Stimulated activated effector memory CD8-positive, alpha-beta T cell treated with anti-CD3 and anti-CD28 coated beads, Interleukin-12 subunit alpha, Interleukin-12 subunit beta, amount 100 ng/mL, for 72 hours (primary cell): ENCODE data around the gene TMEM185B.
"Not testable (repeated sequence)": the region's sequence is repeated elsewhere in the genome, so short reads cannot be mapped to it uniquely, and the experiment has no call there.

Source experiments
- ATAC-seq: fragments of 150-1000 bp; cut with Tn5 transposase; 2 replicates; pipeline ENCODE4 v1.10.0; 2021
- DNase-seq, 2 donors: peaks; one replicate each; pipeline ENCODE4 v3.0.0; 2021 to 2022; ENCODE audit warnings: low spot score in 2 of 2
- H3K27ac Mint-ChIP-seq: one replicate; pipeline ENCODE4 v1.8.0; 2022; ENCODE audit warnings: mild to moderate bottlenecking, mixed read lengths
- H3K36me3 Mint-ChIP-seq: one replicate; pipeline ENCODE4 v1.8.0; 2022; ENCODE audit warnings: mild to moderate bottlenecking, mixed read lengths
- H3K4me1 Mint-ChIP-seq: one replicate; pipeline ENCODE4 v1.8.0; 2022; ENCODE audit warnings: mixed read lengths
- H3K4me3 Mint-ChIP-seq: one replicate; pipeline ENCODE4 v1.8.0; 2022; ENCODE audit warnings: mild to moderate bottlenecking, mixed read lengths
- H3K9me3 Mint-ChIP-seq: one replicate; pipeline ENCODE4 v1.8.0; 2022; ENCODE audit warnings: mixed read lengths

TMEM185B gene

DNA sequence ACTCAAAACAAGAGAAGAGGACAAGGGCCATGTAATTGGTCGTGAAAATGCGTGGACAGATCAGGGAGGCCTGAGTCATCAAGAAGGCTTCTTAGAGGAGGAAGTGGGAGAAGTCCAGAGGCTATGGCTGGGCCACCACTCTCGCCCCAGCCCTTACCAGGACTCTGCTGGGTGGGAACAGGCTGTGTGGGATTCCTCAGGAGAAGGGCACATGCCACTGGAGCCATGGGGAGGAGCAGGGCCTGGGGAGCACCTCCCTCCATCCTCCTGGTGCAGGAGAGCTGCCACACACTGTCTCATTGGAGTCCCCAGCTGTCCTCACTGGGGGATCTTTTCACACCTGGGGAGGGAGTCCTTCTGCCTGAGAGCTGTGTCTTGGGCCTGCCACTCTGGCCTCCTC is 20.0 kb upstream of the TMEM185B start:
- DNase-seq: no peak
- Mint-ChIP-seq H3K4me3 (no peak overlapping the region), H3K4me1 (peaks cover 18% of the 10 kb centered on the region), H3K27ac (peak overlapping the region; percentile 38), H3K9me3 (no peaks in the 10 kb centered on the region), H3K36me3 (no peaks in the 10 kb centered on the region)
- no peak for ATAC-seq

DNA sequence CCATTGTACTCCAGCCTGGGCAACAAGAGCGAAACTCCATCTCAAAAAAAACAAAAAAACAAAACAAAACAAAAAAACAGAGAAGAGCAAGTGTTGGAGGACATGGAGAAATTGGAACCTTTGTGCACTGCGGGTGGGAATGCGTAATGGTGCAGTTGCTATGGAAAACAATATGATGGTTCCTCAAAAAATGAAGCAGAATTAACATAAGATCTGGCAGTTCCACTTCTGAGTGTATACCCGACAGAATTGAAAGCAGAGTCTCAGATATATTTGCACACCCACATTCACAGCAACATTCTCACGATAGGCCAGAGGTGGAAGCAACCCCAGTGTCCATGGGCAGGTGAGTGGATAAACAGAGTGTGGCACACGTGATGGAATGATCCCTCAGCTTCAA is 18.5 kb upstream of the TMEM185B start:
- DNase-seq (no peak), ATAC-seq (no peak)
- Mint-ChIP-seq H3K9me3 (no peaks in the 10 kb centered on the region), H3K4me1 (peaks cover 20% of the 10 kb centered on the region), H3K27ac (no peak overlapping the region), H3K4me3 (no peak overlapping the region), H3K36me3 (no peaks in the 10 kb centered on the region)

- Mint-ChIP-seq H3K4me3 (no peak overlapping the region), H3K36me3 (no peaks in the 10 kb centered on the region), H3K27ac (no peak overlapping the region), H3K4me1 (peaks cover 15% of the 10 kb centered on the region), H3K9me3 (no peaks in the 10 kb centered on the region)
- ATAC-seq (no peak), DNase-seq (no peak)
These were observed 17.8 kb upstream of the TMEM185B start for GRCh38 chr2:120240901-120241429.

DNA sequence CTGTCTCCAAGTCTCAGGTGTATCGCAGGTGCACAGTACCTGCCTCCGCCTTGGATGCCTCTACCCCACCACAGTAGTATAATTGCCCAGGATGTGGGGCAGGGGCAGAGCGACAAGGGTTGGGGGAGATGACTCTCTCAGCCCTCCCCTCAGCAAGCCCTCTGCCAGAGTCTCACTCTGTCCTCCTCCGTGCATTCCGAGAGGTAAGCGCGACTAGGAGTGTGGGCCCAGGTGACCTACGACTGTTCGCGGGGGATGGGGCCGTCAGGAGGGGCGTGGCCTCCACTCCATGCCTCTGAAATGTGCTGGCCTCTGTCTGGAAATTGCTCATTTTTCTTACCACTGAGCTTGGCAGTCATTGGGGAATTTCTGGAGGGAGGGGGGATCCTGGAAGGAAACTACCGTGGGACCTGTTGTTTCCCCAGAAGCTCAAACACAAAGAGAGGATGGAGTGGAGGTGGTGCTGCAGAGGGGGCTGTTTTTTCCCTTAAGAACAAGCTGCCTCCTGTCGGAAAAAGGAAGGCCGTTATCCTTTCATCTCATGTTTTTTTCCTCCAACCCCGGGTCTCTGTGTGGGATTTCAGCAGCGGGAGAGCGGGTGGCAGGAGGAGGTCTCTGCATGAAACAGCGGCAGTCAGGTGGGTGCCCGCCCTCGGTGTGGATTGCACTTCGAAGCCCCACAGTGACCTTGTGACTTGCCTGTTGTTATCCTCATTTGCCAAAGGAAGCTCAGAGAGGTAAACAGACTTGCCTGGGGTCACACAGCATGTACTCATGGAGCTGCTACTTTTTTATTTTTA is 16.5 kb upstream of the TMEM185B start:
- Mint-ChIP-seq H3K9me3 (no peaks in the 10 kb centered on the region), H3K4me3 (no peak overlapping the region), H3K4me1 (peaks cover 15% of the 10 kb centered on the region), H3K36me3 (no peaks in the 10 kb centered on the region), H3K27ac (no peak overlapping the region)
- peak; percentile 5 for ATAC-seq
- no peak for DNase-seq

- no peak for DNase-seq
- H3K36me3 Mint-ChIP-seq: no peaks in the 10 kb centered on the region
- no peak overlapping the region for H3K4me3 Mint-ChIP-seq
- ATAC-seq: peak; percentile 15
- no peaks in the 10 kb centered on the region for H3K9me3 Mint-ChIP-seq
- peak overlapping the region; percentile 7 for H3K27ac Mint-ChIP-seq
- H3K4me1 Mint-ChIP-seq: peaks cover 15% of the 10 kb centered on the region
These were observed 15.7 kb upstream of the TMEM185B start for GRCh38 chr2:120238728-120239487.

DNA sequence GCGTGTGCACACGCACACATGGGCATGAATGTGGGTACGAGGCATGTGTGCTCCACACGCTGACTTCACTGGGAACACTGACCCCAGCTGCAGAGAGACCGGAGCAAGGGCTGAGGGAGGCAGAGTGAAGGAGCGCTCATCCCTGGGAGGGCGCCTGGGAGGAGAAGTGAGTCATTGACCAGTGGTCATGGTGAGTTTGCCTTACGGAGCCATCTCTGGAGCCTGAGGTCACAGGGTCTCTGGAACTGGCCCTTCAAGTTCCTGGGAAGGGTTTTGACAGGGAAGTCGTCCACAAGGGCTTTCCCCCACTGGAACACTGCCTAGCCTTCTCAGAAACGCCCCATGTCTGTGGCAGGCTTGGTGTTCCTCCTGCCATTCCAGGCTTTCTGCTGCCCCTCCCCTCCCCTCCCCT is 14.3 kb upstream of the TMEM185B start:
- peaks cover 26% of the 10 kb centered on the region for H3K4me1 Mint-ChIP-seq
- H3K27ac Mint-ChIP-seq: peak overlapping the region; percentile 82
- H3K36me3 Mint-ChIP-seq: peaks cover 6% of the 10 kb centered on the region
- H3K9me3 Mint-ChIP-seq: no peaks in the 10 kb centered on the region
- no peak overlapping the region for H3K4me3 Mint-ChIP-seq
- ATAC-seq (no peak), DNase-seq (no peak)

DNA sequence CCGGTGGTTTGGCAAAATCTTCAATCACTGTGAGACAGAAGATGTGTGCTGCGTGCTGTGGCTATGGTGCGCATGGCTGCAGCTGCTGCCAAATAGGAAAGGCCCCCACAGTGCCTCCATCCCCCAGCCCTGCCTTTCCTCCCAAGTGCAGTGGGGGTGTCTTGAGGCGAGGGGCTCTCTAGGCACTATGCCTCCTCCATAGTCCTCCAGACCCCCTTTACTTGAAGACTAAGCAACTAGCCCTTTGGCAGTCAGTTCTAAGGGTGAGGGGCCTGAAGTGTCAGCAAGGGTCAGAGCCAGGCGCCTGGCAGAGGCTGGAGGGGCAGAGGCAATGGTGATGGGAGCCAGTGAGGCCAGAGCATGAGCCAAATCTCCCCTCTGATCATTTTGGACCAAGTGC is 13.6 kb upstream of the TMEM185B start:
- H3K4me3 Mint-ChIP-seq: no peak overlapping the region
- H3K9me3 Mint-ChIP-seq: no peaks in the 10 kb centered on the region
- no peak for ATAC-seq
- H3K27ac Mint-ChIP-seq: no peak overlapping the region
- peaks cover 6% of the 10 kb centered on the region for H3K36me3 Mint-ChIP-seq
- H3K4me1 Mint-ChIP-seq: peaks cover 22% of the 10 kb centered on the region
- DNase-seq: no peak

DNA sequence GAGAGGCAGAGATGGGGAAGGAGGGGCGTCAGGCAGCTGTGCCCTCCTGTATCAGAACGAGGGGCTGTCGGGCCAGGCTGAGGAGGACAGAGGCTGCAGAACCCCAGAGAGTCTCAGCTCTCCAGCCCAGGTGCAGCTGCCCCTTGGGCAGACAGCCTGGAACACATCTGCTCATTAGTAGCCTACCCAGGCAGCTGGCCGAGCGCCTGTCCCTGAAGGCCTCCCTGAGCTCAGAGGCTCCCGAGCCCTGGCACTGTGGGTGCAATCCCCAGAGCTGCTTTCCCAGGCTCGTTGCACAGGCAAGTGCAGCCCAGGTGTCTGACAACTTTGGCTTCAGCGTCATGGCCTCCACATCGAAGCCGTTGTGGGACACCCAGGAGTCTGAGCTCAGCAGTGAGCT is 13.1 kb upstream of the TMEM185B start:
- no peaks in the 10 kb centered on the region for H3K9me3 Mint-ChIP-seq
- H3K27ac Mint-ChIP-seq: no peak overlapping the region
- H3K4me1 Mint-ChIP-seq: peaks cover 23% of the 10 kb centered on the region
- DNase-seq (no peak), ATAC-seq (no peak)
- H3K36me3 Mint-ChIP-seq: peaks cover 7% of the 10 kb centered on the region
- no peak overlapping the region for H3K4me3 Mint-ChIP-seq

GRCh38 chr2:120235681-120236080 is 12.5 kb upstream of the TMEM185B start:
- H3K4me3 Mint-ChIP-seq: no peak overlapping the region
- DNase-seq (no peak), ATAC-seq (no peak)
- H3K27ac Mint-ChIP-seq: no peak overlapping the region
- no peaks in the 10 kb centered on the region for H3K9me3 Mint-ChIP-seq
- peaks cover 13% of the 10 kb centered on the region for H3K36me3 Mint-ChIP-seq
- H3K4me1 Mint-ChIP-seq: peaks cover 29% of the 10 kb centered on the region

- peaks cover 32% of the 10 kb centered on the region for H3K4me1 Mint-ChIP-seq
- not testable (repeated sequence) for H3K4me3 Mint-ChIP-seq, DNase-seq, ATAC-seq, H3K27ac Mint-ChIP-seq, H3K9me3 Mint-ChIP-seq
- peaks cover 18% of the 10 kb centered on the region for H3K36me3 Mint-ChIP-seq
These were observed 12.0 kb upstream of the TMEM185B start for GRCh38 chr2:120235158-120235557.

DNA sequence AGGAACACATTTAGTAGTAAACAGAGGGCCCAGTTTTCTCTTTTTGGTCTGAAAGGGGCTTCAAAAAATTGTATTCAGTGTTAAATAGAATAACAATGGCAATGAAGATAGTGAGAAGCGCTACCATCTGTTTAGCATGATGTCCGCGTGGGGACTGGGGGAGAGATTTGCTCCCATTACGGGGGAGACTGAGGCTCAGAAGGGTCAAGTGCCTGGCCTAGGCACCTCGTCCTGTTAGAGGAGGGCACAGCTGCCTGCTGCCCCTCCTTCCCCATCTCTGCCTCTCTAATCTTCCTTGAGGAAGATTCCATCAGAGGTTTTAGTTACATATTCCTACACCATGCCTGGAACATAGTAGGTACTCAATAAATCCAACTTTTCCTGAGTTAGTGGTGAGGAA is 10.1 kb upstream of the TMEM185B start:
- Mint-ChIP-seq H3K36me3 (peaks cover 22% of the 10 kb centered on the region), H3K4me3 (peak overlapping the region; percentile 88), H3K27ac (peak overlapping the region; percentile 97), H3K9me3 (no peaks in the 10 kb centered on the region), H3K4me1 (peaks cover 40% of the 10 kb centered on the region)
- no peak for DNase-seq
- ATAC-seq: no peak

- H3K9me3 Mint-ChIP-seq: no peaks in the 10 kb centered on the region
- H3K4me3 Mint-ChIP-seq: peak overlapping the region; percentile 88
- ATAC-seq: peak; percentile 90
- peaks cover 22% of the 10 kb centered on the region for H3K36me3 Mint-ChIP-seq
- H3K27ac Mint-ChIP-seq: peak overlapping the region; percentile 97
- H3K4me1 Mint-ChIP-seq: peaks cover 43% of the 10 kb centered on the region
- DNase-seq: peak; percentile 51 to 88
These were observed 8.9 kb upstream of the TMEM185B start for GRCh38 chr2:120231974-120232635.

- no peak for DNase-seq
- Mint-ChIP-seq H3K4me3 (peak overlapping the region; percentile 88), H3K4me1 (peaks cover 47% of the 10 kb centered on the region), H3K27ac (peak overlapping the region; percentile 97), H3K36me3 (peaks cover 22% of the 10 kb centered on the region), H3K9me3 (no peaks in the 10 kb centered on the region)
- peak; percentile 67 for ATAC-seq
These were observed 8.4 kb upstream of the TMEM185B start for GRCh38 chr2:120231564-120231973.

DNA sequence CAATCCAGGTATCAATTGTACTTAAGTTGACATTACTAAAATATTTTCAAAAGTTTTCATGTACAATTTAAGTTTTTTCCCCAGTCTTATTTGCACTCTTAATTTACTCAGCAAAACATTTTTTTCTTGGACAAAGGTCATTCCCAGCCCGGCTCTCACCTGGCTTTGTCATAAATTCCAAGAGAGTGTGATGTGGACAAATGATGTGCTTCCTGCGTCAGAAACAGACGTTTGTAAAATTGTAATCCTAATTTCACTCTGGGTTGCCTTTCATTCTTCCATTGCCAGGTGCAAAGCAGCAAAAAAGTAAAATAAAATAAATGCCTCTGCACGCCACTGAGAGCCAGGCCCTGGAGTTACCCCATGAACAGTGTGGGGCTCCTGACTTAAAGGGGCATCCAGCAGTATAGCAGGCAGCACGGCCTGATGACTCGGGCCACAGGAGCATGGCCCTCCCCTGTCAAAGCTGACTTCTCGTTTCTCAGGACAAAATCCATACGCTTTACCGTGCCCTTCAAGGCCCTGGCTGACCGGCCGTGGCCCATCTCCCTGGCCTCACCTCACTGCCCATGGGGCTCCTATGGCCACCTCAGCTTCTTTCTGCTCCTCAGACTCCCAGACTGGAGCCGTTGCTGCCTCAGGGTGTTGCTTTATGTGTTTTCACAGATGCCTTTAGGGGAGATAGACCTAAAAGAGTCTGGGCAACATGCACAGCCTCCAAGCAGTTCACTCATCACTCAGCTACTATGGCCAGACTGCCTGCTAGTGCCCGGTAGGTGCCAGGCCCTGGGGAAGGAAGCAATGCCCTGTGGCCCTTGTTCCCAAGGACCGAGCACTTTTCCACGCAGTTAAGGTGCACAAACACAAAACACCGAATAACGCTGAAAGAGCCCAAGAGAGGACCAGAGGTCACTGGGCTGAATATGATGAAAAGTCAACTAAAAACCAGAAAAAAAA is 7.6 kb upstream of the TMEM185B start:
- DNase-seq: no peak
- peaks cover 22% of the 10 kb centered on the region for H3K36me3 Mint-ChIP-seq
- H3K4me1 Mint-ChIP-seq: peaks cover 53% of the 10 kb centered on the region
- ATAC-seq: no peak
- peak overlapping the region; percentile 88 for H3K4me3 Mint-ChIP-seq
- peak overlapping the region; percentile 97 for H3K27ac Mint-ChIP-seq
- no peaks in the 10 kb centered on the region for H3K9me3 Mint-ChIP-seq
